ENCODE measurements around the gene MACROD2.
"Not testable (repeated sequence)": the region's sequence is repeated elsewhere in the genome, so short reads cannot be mapped to it uniquely, and the experiment has no call there.

MACROD2 gene

DNA sequence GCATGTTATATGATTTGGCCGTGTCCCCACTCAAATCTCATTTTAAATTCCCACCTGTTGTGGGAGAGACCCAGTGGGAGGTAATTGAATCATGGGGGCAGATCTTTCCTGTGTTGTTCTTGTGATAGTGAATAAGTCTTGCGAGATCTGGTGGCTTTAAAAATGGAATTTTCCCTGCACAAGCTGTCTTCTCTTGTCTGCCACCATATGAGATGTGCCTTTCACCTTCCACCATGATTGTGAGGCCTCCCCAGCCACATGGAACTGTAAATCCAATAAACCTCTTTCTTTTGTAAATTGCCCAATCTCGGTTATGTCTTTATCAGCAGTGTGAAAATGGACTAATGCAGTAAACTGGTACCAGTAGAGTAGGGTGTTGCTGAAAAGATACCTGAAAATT is 986.2 kb downstream of the MACROD2 start:
- not testable (repeated sequence) for DNase-seq

DNA sequence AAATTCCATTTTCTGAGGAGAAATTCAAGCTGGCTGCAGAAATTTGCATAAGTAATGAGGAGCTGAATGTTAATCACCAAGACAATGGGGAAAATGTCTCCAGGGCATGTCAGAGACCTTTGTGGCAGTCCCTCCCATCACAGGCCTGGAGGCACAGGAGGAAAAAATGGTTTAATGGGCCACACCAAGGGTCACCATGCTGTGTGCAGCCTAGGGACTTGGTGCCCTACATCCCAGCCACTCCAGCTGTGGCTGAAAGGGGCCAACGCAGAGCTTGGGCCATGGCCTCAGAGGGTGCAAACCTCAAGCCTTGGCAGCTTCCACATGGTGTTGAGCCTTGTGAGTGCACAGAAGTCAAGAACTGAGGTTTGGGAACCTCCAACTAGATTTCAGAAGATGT is 987.0 kb downstream of the MACROD2 start:
- not testable (repeated sequence) for DNase-seq

DNA sequence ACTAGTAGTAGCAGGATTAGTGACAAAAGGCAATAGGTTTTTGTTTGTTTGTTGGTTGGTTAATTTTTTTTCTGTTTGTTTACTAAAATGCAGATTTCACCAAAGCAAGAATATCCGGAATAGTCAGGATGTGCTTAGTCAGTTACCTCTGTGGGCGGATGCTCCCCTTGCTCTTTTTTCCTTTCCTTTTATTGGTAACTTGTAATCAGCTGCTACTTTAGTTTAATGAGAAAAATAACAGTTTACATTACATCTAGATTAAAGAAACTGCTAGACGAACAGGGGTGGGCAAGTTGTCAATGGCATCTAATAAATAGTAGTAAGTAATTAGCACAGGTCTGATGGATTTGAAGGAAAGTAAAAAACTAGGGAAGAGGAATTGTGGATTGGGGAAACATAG is 989.0 kb downstream of the MACROD2 start:
- no peak for DNase-seq

GRCh38 chr20:14984768-14985622 is 989.7 kb downstream of the MACROD2 start:
- DNase-seq: no peak

DNA sequence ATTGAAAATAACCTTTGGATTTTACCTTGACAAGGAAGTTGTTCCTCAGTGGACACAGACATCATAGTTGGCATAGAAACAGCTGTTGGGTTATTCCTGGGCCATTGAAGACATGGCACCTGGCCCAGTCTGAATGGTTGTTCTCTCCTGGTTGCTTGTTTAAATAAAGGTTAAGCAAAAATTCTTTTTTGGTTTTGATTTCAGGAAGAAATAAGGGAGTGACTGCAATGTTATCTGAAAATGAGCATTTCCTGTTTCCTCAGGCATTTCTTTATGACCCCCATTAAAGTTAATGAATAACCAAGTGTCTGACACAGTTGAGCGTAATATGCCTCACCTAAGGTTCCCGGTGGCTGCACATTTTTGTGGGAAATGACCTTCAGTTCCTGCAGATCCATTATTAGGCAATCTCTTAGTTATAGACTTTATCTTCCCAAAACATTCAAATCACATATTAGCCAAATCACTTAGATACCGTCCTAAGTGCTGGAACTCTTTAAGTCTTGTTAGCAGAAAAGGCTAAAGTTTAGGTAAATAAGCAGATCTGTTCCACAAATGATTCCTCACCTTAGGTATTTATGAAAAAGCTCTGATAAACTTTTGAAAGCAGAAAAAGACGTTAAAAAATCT is 990.8 kb downstream of the MACROD2 start:
- peak; percentile 14 for DNase-seq

DNA sequence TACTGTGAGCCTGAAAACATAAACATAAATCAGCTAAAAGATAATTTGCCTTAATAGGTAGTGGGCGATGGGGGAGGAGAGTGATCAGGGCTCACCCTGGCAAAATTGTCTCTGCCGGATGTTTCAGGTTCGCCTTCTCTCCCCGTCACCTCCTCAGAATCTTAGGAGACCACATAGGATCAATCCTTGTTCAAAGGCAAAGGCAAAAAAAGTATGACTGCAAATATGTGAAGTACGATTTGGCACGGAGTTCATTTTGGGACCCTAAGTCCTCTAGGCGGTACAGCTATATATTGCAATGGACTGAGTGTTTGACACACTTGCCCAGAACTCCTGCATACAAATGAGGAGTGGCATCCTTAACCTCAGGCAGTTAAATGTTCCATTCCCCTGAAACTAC is 991.3 kb downstream of the MACROD2 start:
- no peak for DNase-seq

GRCh38 chr20:14989535-14990290 is 994.4 kb downstream of the MACROD2 start:
- no peak for DNase-seq

GRCh38 chr20:14991023-14991422 is 995.7 kb downstream of the MACROD2 start:
- DNase-seq: no peak

DNA sequence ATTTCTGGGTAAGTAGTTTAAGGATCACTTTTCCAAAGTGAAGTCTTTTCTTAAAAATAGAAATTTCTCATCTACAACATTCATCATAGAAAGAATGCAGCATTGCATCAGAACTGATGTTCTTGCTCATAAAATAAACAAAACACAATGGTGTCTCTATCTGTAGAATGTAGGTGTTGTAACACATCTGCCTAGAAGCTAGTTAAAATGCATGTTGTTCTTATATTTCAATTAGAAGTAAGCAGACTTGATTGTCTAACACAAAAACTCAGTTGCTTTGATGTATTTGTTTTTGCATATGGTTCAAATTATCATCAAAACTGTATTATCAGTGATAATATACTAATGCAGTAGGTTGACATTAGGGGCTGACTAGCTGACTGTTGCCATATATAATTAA is 996.8 kb downstream of the MACROD2 start:
- no peak for DNase-seq

- no peak for DNase-seq
Measured at GRCh38 chr20:14992961-14993360, 997.6 kb downstream of the MACROD2 start.

DNA sequence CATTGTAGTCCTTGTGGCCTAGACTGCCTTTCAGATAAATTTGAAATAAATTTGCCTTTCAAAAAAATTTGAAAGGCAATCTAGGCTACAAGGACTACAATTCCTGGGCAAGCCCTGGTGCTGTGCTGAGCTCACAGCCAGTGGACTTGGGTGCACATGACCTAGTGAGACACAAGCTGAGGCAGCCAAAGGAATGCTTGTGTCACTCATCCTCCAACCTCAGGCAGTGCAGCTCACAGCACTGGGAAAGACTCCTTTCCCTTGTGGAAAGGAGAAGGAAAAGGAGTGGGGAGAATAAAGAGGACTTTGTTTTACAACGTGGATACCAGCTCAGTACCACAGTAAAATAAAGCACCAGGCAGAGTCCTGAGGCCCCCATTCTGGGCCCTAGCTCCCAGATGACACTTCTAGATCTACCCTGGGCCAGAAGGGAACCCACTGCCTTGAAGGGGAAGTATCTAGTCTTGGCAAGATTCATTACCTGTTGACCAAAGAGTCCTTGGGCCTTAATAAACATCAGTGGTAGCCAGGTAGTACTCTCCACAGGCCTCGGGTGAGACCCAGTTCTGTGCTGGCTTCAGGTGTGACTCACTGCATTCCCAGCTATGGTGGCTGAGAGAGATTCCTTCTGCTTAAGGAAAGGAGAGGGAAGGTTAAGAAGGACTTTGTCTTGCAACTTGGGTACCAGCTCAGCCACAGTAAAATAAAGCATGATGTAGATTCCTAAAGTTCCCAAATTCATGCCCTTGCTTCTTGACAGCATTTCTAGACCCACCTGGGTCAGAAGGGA is 1001.8 kb downstream of the MACROD2 start:
- DNase-seq: no peak

GRCh38 chr20:14997791-14998190 is 1002.5 kb downstream of the MACROD2 start:
- DNase-seq: no peak

DNA sequence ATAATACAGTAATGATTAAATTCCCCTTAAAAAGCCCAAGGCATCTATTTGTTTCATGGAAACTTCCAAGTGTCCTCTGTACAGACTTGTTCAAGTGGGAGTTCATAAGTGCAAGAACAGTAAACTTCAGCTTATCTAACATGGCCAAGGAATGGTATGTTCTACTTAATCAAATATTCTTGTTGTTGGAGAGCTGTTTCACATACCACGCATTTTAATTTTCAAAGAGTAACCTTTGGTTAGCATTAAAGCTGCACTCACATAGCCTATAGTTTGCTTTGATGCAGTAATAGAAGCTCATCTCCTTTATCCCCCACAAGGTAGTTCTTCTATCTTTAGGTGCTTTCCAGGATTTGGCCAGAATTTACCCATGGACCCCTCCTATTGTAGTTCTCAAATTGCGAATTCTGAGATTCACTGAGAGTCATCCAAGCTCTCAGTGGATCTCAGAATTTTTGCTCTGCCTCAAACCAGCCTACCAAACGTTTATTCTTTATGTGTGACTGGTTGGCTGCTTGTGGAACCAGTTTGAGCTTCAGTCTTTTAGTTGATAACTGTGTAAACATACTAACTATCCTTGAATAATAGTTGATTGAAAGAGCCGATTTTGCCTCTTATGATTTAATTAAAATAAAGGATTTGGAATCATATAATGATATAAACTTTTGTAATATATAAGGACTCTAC is 1010.1 kb downstream of the MACROD2 start:
- no peak for DNase-seq

DNA sequence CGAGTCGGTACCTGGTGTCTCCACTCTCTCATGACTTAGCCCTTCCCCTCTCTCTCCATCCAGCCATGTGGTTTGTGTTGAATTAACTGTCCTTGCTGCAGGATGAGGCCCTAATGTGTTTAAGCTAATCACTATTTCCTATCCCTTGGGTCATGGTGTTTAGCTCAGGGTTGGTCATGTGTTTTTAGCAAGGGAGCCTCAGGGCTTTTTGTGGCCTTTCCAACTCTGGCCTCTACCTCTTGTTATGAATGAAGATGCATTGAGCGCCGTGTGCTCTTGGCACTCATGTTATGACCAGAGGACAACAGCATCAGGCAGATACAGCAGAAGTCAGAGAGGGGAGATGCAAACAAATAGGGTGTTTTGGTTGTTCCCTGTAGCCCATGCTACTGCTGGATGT is 1016.3 kb downstream of the MACROD2 start:
- no peak for DNase-seq

GRCh38 chr20:15012566-15012965 is 1017.2 kb downstream of the MACROD2 start:
- peak; percentile 89 for DNase-seq

GRCh38 chr20:15016875-15017274 is 1021.6 kb downstream of the MACROD2 start:
- not testable (repeated sequence) for DNase-seq

- DNase-seq: no peak
Measured at GRCh38 chr20:15018966-15019365, 1023.6 kb downstream of the MACROD2 start.

DNA sequence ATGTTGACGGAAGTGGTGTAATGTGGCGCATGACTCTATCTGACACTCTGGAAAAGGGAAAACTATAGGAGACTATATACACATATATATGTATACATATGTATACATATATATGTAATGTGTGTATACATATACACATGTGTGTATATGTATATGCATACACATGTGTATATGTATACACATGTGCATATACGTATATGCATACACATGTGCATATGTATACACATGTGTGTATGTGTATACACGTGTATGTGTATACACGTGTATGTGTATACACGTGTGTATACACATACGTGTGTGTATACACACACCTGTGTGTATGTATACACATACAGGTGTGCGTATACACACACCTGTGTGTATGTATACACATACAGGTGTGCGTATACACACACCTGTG is 1025.5 kb downstream of the MACROD2 start:
- DNase-seq: no peak

DNA sequence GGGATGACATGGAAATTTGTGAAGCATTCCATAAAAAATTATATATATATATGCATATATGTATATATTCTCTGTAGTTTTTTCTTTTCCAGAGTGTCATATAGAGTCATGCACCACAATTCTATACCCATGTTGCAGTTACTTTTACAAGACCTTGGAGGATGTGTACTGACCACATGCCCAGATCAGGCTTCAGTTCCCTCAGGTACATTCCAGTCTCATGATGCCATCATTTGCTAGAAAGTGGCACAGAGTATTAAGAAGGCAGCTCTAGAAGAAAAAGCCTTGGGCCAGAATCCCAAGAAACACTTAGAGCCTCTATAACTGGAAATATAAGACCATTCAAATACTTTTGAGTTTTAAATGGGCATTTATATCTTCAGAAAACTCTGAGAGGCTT is 1027.6 kb downstream of the MACROD2 start:
- DNase-seq: no peak

DNA sequence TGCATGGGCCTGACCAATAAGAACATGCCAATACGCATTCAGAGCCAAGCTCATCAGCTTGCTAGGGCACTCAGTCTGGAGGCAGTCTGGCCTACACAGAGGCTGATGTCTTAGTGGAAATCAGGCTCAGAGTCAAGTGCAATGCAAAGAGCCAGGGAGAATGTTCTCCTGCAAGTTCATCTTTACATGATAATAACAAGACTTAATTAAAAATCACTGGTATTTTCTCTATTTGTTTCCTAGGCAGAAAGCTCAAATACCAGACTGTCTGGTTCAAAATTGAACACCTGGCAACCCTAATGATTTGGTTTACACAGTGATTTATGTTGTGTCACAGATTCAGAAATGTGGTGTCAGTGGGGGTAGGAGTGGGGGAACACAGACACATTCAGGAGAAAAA is 1031.4 kb downstream of the MACROD2 start:
- DNase-seq: no peak

GRCh38 chr20:15030826-15031225 is 1035.5 kb downstream of the MACROD2 start:
- DNase-seq: no peak

All from NCI-H345 (cell line).